Measurements from ENCODE around the gene GOLIM4.

Gene GOLIM4

GRCh38 chr3:167978486-167978885 lies 117.2 kb downstream of the GOLIM4 start:
- no peak for TF ChIP-seq CTCF (IDR thresholded peaks at IDR 0.05; ENCODE audit: insufficient read depth, low read depth, low read length, missing control alignments)
- H3K4me3 ChIP-seq (ENCODE audit: low read length), result no peak overlapping the region

GRCh38 chr3:167978071-167978470 lies 117.7 kb downstream of the GOLIM4 start:
- H3K4me3 ChIP-seq (ENCODE audit: low read length), result no peak overlapping the region
- TF ChIP-seq CTCF (IDR thresholded peaks at IDR 0.05; ENCODE audit: insufficient read depth, low read depth, low read length, missing control alignments), result no peak
- DNase-seq (ENCODE audit: low read depth), result peak; percentile 13

More at GRCh38 chr3:167978486-167978885, 117.2 kb downstream of the GOLIM4 start:
- no peak for DNase-seq (ENCODE audit: low read depth)

GRCh38 chr3:167976516-167977361 lies 119.0 kb downstream of the GOLIM4 start:
- H3K4me3 ChIP-seq (ENCODE audit: low read length), result no peak overlapping the region
- no peak for DNase-seq (ENCODE audit: low read depth)
- TF ChIP-seq CTCF (IDR thresholded peaks at IDR 0.05; ENCODE audit: insufficient read depth, low read depth, low read length, missing control alignments), result no peak

GRCh38 chr3:167973901-167974300 lies 121.8 kb downstream of the GOLIM4 start:
- H3K4me3 ChIP-seq (ENCODE audit: low read length), result no peak overlapping the region
- no peak for TF ChIP-seq CTCF (IDR thresholded peaks at IDR 0.05; ENCODE audit: insufficient read depth, low read depth, low read length, missing control alignments)
- no peak for DNase-seq (ENCODE audit: low read depth)

DNA sequence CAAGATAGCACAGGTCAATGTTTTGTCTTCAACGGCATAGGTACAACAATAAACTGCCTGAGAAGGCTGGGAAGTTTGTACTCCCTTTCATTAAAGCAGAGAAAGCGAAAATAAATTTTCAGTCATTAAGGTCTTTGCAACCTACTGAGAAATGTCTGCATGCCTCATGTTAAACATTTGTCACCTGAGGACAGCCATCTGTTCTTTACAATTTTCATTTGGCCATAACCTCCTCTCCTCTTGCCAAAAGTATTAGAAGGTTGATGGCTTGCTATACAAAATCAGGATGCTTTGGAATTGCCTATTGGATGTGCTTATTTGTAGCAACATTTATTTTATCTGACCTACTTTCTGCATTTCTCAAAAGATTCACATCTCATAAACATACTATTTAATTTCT lies 122.7 kb downstream of the GOLIM4 start:
- H3K4me3 ChIP-seq (ENCODE audit: low read length), result no peak overlapping the region
- TF ChIP-seq CTCF (IDR thresholded peaks at IDR 0.05; ENCODE audit: insufficient read depth, low read depth, low read length, missing control alignments), result no peak
- no peak for DNase-seq (ENCODE audit: low read depth)

- H3K4me3 ChIP-seq (ENCODE audit: low read length), result no peak overlapping the region
- no peak for DNase-seq (ENCODE audit: low read depth)
- no peak for TF ChIP-seq CTCF (IDR thresholded peaks at IDR 0.05; ENCODE audit: insufficient read depth, low read depth, low read length, missing control alignments)
Measured at GRCh38 chr3:167972502-167972901, 123.2 kb downstream of the GOLIM4 start.

- H3K4me3 ChIP-seq (ENCODE audit: low read length), result no peak overlapping the region
- no peak for TF ChIP-seq CTCF (IDR thresholded peaks at IDR 0.05; ENCODE audit: insufficient read depth, low read depth, low read length, missing control alignments)
- DNase-seq (ENCODE audit: low read depth), result no peak
Measured at GRCh38 chr3:167969548-167969947, 126.2 kb downstream of the GOLIM4 start.

Measured in epithelial cell of esophagus (primary cell).